H4 (cell line): Measurements from ENCODE around the gene SF3A2. TPM values are rescaled to one million over a fixed set of nuclear protein-coding genes. Genes with fewer than 3 reads are reported as not detected.
A peak's percentile ranks its signal among the peaks of the same experiment; 100 is the strongest.

Source experiments
- DNase-seq: peaks from one replicate; pipeline ENCODE4 v3.0.0-alpha.2; 2015; ENCODE audit warnings: low spot score
- total RNA-seq: library from RNA; depleted of rRNA; stranded (reverse); fragments of >200 nt; shearing (Covaris generic); gene quantifications from 2 replicates; pipeline ENCODE4 v1.2.3, GENCODE V29; 2014

Gene SF3A2
- total RNA-seq, 1 experiment from 2014 or later: 13.3 TPM

- no peak for DNase-seq
Observed at GRCh38 chr19:2253106-2254063, 16.8 kb downstream of the SF3A2 start.

GRCh38 chr19:2254064-2254872 lies 17.6 kb downstream of the SF3A2 start:
- DNase-seq: no peak

GRCh38 chr19:2255112-2255845 lies 18.7 kb downstream of the SF3A2 start:
- no peak for DNase-seq

GRCh38 chr19:2255982-2256685 lies 19.5 kb downstream of the SF3A2 start, which contains the start of gene JSRP1:
TSS of gene JSRP1 (minus strand) at chr19:2256417. CDS start at chr19:2255314, 1,103 bp downstream.
- DNase-seq: no peak

- DNase-seq: no peak
Observed at GRCh38 chr19:2259336-2259735, 22.7 kb downstream of the SF3A2 start.

GRCh38 chr19:2260341-2260805 lies 23.7 kb downstream of the SF3A2 start:
- peak; percentile 77 for DNase-seq

GRCh38 chr19:2261438-2262172 lies 25.0 kb downstream of the SF3A2 start:
- no peak for DNase-seq

GRCh38 chr19:2266183-2266993 lies 29.8 kb downstream of the SF3A2 start:
- peak; percentile 76 for DNase-seq

- no peak for DNase-seq
Observed at GRCh38 chr19:2268480-2268830, 31.8 kb downstream of the SF3A2 start.

GRCh38 chr19:2268861-2269243 lies 32.2 kb downstream of the SF3A2 start:
- DNase-seq: no peak

GRCh38 chr19:2269244-2270156 lies 32.9 kb downstream of the SF3A2 start:
- peak; percentile 89 for DNase-seq

- no peak for DNase-seq
Observed at GRCh38 chr19:2270157-2270422, 33.5 kb downstream of the SF3A2 start.

- peak; percentile 55 for DNase-seq
Observed at GRCh38 chr19:2270423-2271233, 34.0 kb downstream of the SF3A2 start.

- no peak for DNase-seq
Observed at GRCh38 chr19:2271234-2272103, 34.8 kb downstream of the SF3A2 start.

GRCh38 chr19:2273356-2274184 lies 36.9 kb downstream of the SF3A2 start:
- DNase-seq: peak; percentile 64

GRCh38 chr19:2274185-2274711 lies 37.6 kb downstream of the SF3A2 start:
- DNase-seq: no peak
